A673 (cell line): ENCODE results near the gene ERF. TPM values are rescaled to one million over a fixed set of nuclear protein-coding genes. Genes with fewer than 3 reads are reported as not detected.

ENCODE experiments used
- BruUV-seq: library from RNA; stranded (reverse); fragments of 400-500 nt; replicated peaks from 2 replicates; lab custom pipeline; 2021; lab: Mats Ljungman, UMichigan
- CTCF ChIA-PET: fragments of 300-600 bp; sonication (Branson Sonifier 250); formaldehyde crosslinking; loops from one replicate; lab custom pipeline; 2022; ENCODE audit warnings: antibody characterized with exemption; lab: Charles Lee
- POLR2A ChIA-PET: fragments of 300-600 bp; sonication (Branson Sonifier 250); formaldehyde crosslinking; loops from one replicate; lab custom pipeline; 2022; ENCODE audit warnings: antibody characterized with exemption; ENCODE audit not compliant: low non-redundant PET; lab: Charles Lee
- DNase-seq: peaks from one replicate; pipeline ENCODE4 v3.0.0-alpha.2; 2015; ENCODE audit warnings: low spot score
- H3K27ac ChIP-seq: fragments of 200-600 bp; sonication (generic); 2 replicates; pipeline ENCODE4 v1.5.1; 2016; ENCODE audit warnings: mixed run types, low read depth, mild to moderate bottlenecking, mixed read lengths, antibody characterized with exemption, low read length; ENCODE audit not compliant: poor library complexity, severe bottlenecking
- H3K27me3 ChIP-seq: fragments of 200-600 bp; sonication (generic); replicated peaks from 2 replicates; pipeline ENCODE4 v1.6.1; 2017; ENCODE audit warnings: mixed run types, low read depth, mild to moderate bottlenecking, mixed read lengths, antibody characterized with exemption, low read length; ENCODE audit not compliant: insufficient read depth, poor library complexity
- H3K36me3 ChIP-seq: fragments of 200-600 bp; sonication (generic); 2 replicates; pipeline ENCODE4 v1.6.1; 2016; ENCODE audit warnings: mixed run types, mild to moderate bottlenecking, mixed read lengths, antibody characterized with exemption, low read length; ENCODE audit not compliant: insufficient read depth, poor library complexity, severe bottlenecking
- H3K4me1 ChIP-seq: fragments of 200-600 bp; sonication (generic); 2 replicates; pipeline ENCODE4 v1.6.1; 2017; ENCODE audit warnings: mixed run types, mild to moderate bottlenecking, mixed read lengths, antibody characterized with exemption, low read length; ENCODE audit not compliant: insufficient read depth, poor library complexity, severe bottlenecking
- H3K4me3 ChIP-seq: fragments of 200-600 bp; sonication (generic); 2 replicates; pipeline ENCODE4 v1.5.1; 2016; ENCODE audit warnings: low read depth, mixed run types, mild to moderate bottlenecking, mixed read lengths, low read length; ENCODE audit not compliant: poor library complexity, severe bottlenecking
- H3K9me3 ChIP-seq: fragments of 200-600 bp; sonication (generic); 2 replicates; pipeline ENCODE4 v1.6.1; 2016; ENCODE audit warnings: mixed run types, low read depth, mild to moderate bottlenecking, mixed read lengths, antibody characterized with exemption, low read length; ENCODE audit not compliant: poor library complexity, severe bottlenecking
- CTCF ChIP-seq: fragments of 300-800, 200-600 bp; sonication (generic); conservative IDR thresholded peaks from 2 replicates; pipeline ENCODE4 v1.5.1; 2017; ENCODE audit warnings: low read depth, mild to moderate bottlenecking, antibody characterized with exemption, low read length, moderate library complexity, mixed read lengths
- EZH2 ChIP-seq: fragments of 200-600 bp; sonication (generic); IDR thresholded peaks from 2 replicates; pipeline ENCODE4 v1.6.1; 2017; ENCODE audit warnings: borderline replicate concordance, low read depth, mild to moderate bottlenecking, mixed read lengths, antibody characterized with exemption, low read length; ENCODE audit not compliant: poor library complexity, severe bottlenecking
- intact Hi-C: fragments of 100-400 bp; cut with micrococcal nuclease; formaldehyde crosslinking; loops from one replicate; pipeline ENCODE4 v1.10.0; 2022; ENCODE audit not compliant: unreplicated experiment
- total RNA-seq: library from RNA; stranded (reverse); gene quantifications from 2 replicates; pipeline ENCODE4 v1.2.3, GENCODE V29; 2021

The ERF gene
- total RNA-seq, 1 experiment from 2014 or later: 164 TPM

GRCh38 chr19:42229855-42230351 lies 25.0 kb downstream of the ERF start:
- DNase-seq: peak; percentile 48
- no peaks in the 10 kb centered on the region for H3K9me3 ChIP-seq
- ChIA-PET CTCF (no interaction called here), POLR2A (no interaction called here)
- intact Hi-C loops: no loop called here
- peaks cover 4% of the 10 kb centered on the region for H3K4me1 ChIP-seq
- peak overlapping the region; percentile 50 for H3K27ac ChIP-seq
- H3K4me3 ChIP-seq: no peak overlapping the region
- BruUV-seq: no TSS peak
- H3K36me3 ChIP-seq: peaks cover 88% of the 10 kb centered on the region
- no peak for TF ChIP-seq EZH2
- TF ChIP-seq CTCF: no peak
- no peaks in the 10 kb centered on the region for H3K27me3 ChIP-seq

GRCh38 chr19:42229301-42229854 lies 25.6 kb downstream of the ERF start:
- no peak for DNase-seq
- TF ChIP-seq EZH2 (no peak), CTCF (0 out of 2 replicates have a peak, but pooled peaks have one; percentile 21)
- intact Hi-C loops: no loop called here
- H3K4me3 ChIP-seq: no peak overlapping the region
- H3K27me3 ChIP-seq: no peaks in the 10 kb centered on the region
- ChIA-PET CTCF (no interaction called here), POLR2A (interaction anchor here (0.6 kb wide), 1 partner anchor 29 kb away, joined by 7 read pairs; no protein-coding TSS in a partner anchor)
- H3K9me3 ChIP-seq: no peaks in the 10 kb centered on the region
- BruUV-seq: no TSS peak
- peaks cover 4% of the 10 kb centered on the region for H3K4me1 ChIP-seq
- H3K36me3 ChIP-seq: peaks cover 88% of the 10 kb centered on the region
- H3K27ac ChIP-seq: peak overlapping the region; percentile 50

DNA sequence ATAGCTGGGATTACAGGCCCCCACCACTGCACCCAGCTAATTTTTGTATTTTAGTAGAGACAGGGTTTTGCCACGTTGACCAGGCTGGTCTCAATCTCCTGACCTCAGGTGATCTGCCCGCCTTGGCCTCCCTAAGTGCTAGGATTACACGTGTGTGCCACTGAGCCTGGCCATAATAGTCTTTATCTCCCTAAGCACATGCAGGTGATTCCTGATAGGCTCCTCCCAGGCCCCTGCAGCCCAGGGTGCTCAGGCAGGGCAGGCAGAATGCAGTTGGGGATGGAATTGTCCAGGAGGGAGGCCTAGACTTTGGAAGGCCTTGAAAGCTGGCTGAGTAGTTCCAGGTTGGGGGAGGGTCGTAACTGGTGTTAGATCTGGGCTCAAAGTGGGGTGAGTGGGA lies 26.3 kb downstream of the ERF start:
- ChIA-PET POLR2A (interaction anchor here (0.6 kb wide), 2 partner anchors 29 to 159 kb away, joined by 4 to 7 read pairs; partner anchors contain the start of gene GRIK5), CTCF (no interaction called here)
- BruUV-seq: no TSS peak

More for the DNA sequence above, 26.3 kb downstream of the ERF start:
- Histone ChIP-seq H3K27me3 (no peaks in the 10 kb centered on the region), H3K4me1 (peaks cover 4% of the 10 kb centered on the region), H3K36me3 (peaks cover 86% of the 10 kb centered on the region), H3K4me3 (no peak overlapping the region), H3K9me3 (no peaks in the 10 kb centered on the region), H3K27ac (no peak overlapping the region)
- no peak for DNase-seq
- intact Hi-C loops: no loop called here
- no peak for TF ChIP-seq CTCF
